Measurements from ENCODE around the gene ATN1.

ATN1 gene

GRCh38 chr12:6978611-6979011 lies 50.9 kb downstream of the ATN1 start:
- DNase-seq (ENCODE audit: insufficient read length) (no peak), FAIRE-seq (no peak)
- peak; percentile 17; the same call in 1 of the 2 replicates for TF ChIP-seq POLR2AphosphoS5 (IDR thresholded peaks at IDR 0.05; ENCODE audit: low read depth, low read length)
- no peak for TF ChIP-seq TAF1 (IDR thresholded peaks at IDR 0.05; ENCODE audit: borderline replicate concordance, low read depth, low read length)

GRCh38 chr12:6979021-6979420 lies 51.3 kb downstream of the ATN1 start:
- no peak for FAIRE-seq
- DNase-seq (ENCODE audit: insufficient read length), result no peak
- TF ChIP-seq POLR2A (IDR thresholded peaks at IDR 0.05; ENCODE audit: low read depth, low read length) (peak; percentile 49), TAF1 (IDR thresholded peaks at IDR 0.05; ENCODE audit: borderline replicate concordance, low read depth, low read length) (no peak), POLR2AphosphoS5 (IDR thresholded peaks at IDR 0.05; ENCODE audit: low read depth, low read length) (peak; percentile 11; the same call in 1 of the 2 replicates)

GRCh38 chr12:6979453-6979852 lies 51.7 kb downstream of the ATN1 start:
- FAIRE-seq, result no peak
- no peak for DNase-seq (ENCODE audit: insufficient read length)

GRCh38 chr12:6980075-6980474 lies 52.3 kb downstream of the ATN1 start:
- TF ChIP-seq POLR2AphosphoS5 (IDR thresholded peaks at IDR 0.05; ENCODE audit: low read depth, low read length) (no peak), TAF1 (IDR thresholded peaks at IDR 0.05; ENCODE audit: borderline replicate concordance, low read depth, low read length) (no peak), POLR2A (IDR thresholded peaks at IDR 0.05; ENCODE audit: low read depth, low read length) (no peak)
- DNase-seq (ENCODE audit: insufficient read length) (no peak), FAIRE-seq (no peak)

More at GRCh38 chr12:6979453-6979852, 51.7 kb downstream of the ATN1 start:
- no peak; the same call in 1 of the 2 replicates for TF ChIP-seq POLR2AphosphoS5 (IDR thresholded peaks at IDR 0.05; ENCODE audit: low read depth, low read length)
- TF ChIP-seq POLR2A (IDR thresholded peaks at IDR 0.05; ENCODE audit: low read depth, low read length), result peak; percentile 44
- no peak for TF ChIP-seq TAF1 (IDR thresholded peaks at IDR 0.05; ENCODE audit: borderline replicate concordance, low read depth, low read length)

GRCh38 chr12:6980740-6981139 lies 53.0 kb downstream of the ATN1 start:
- FAIRE-seq, result no peak
- DNase-seq (ENCODE audit: insufficient read length), result no peak
- TF ChIP-seq POLR2A (IDR thresholded peaks at IDR 0.05; ENCODE audit: low read depth, low read length) (no peak), POLR2AphosphoS5 (IDR thresholded peaks at IDR 0.05; ENCODE audit: low read depth, low read length) (no peak), TAF1 (IDR thresholded peaks at IDR 0.05; ENCODE audit: borderline replicate concordance, low read depth, low read length) (no peak)

- FAIRE-seq, result no peak
- DNase-seq (ENCODE audit: insufficient read length), result no peak
- no peak for TF ChIP-seq TAF1 (IDR thresholded peaks at IDR 0.05; ENCODE audit: borderline replicate concordance, low read depth, low read length)
These were observed 53.6 kb downstream of the ATN1 start for GRCh38 chr12:6981152-6982052.

GRCh38 chr12:6982532-6982931 lies 54.8 kb downstream of the ATN1 start:
- DNase-seq (ENCODE audit: insufficient read length) (no peak), FAIRE-seq (no peak)
- no peak for TF ChIP-seq POLR2A (IDR thresholded peaks at IDR 0.05; ENCODE audit: low read depth, low read length)
- TF ChIP-seq TAF1 (IDR thresholded peaks at IDR 0.05; ENCODE audit: borderline replicate concordance, low read depth, low read length), result no peak
- TF ChIP-seq POLR2AphosphoS5 (IDR thresholded peaks at IDR 0.05; ENCODE audit: low read depth, low read length), result no peak

- DNase-seq (ENCODE audit: insufficient read length), result no peak
- FAIRE-seq, result no peak
These were observed 60.3 kb downstream of the ATN1 start for GRCh38 chr12:6987956-6988553.

More at GRCh38 chr12:6987956-6988553, 60.3 kb downstream of the ATN1 start:
- TF ChIP-seq POLR2AphosphoS5 (IDR thresholded peaks at IDR 0.05; ENCODE audit: low read depth, low read length), result no peak
- no peak for TF ChIP-seq POLR2A (IDR thresholded peaks at IDR 0.05; ENCODE audit: low read depth, low read length)
- no peak for TF ChIP-seq TAF1 (IDR thresholded peaks at IDR 0.05; ENCODE audit: borderline replicate concordance, low read depth, low read length)

All from GM12892 (cell line).